HFFc6 (cell line): ENCODE results near the gene FHL2. TPM values are rescaled to one million over a fixed set of nuclear protein-coding genes. Genes with fewer than 3 reads are reported as not detected.

Experiments used
- DNase-seq: peaks from one replicate; pipeline ENCODE4 v3.0.0-alpha.2; 2018
- H3K27ac Mint-ChIP-seq: 2 replicates; pipeline ENCODE4 v1.8.0; 2020; ENCODE audit warnings: mild to moderate bottlenecking, mixed read lengths
- H3K27me3 Mint-ChIP-seq: 2 replicates; pipeline ENCODE4 v1.8.0; 2021; ENCODE audit warnings: mild to moderate bottlenecking, moderate library complexity, mixed read lengths; ENCODE audit not compliant: insufficient read depth
- H3K36me3 Mint-ChIP-seq: 2 replicates; pipeline ENCODE4 v1.8.0; 2021; ENCODE audit warnings: low read depth, mixed read lengths
- H3K4me1 Mint-ChIP-seq: 2 replicates; pipeline ENCODE4 v1.8.0; 2020; ENCODE audit warnings: low read depth, mixed read lengths
- H3K4me3 Mint-ChIP-seq: 2 replicates; pipeline ENCODE4 v1.8.0; 2020; ENCODE audit warnings: mild to moderate bottlenecking, moderate library complexity, mixed read lengths
- H3K9me3 Mint-ChIP-seq: 2 replicates; pipeline ENCODE4 v1.8.0; 2020; ENCODE audit warnings: mild to moderate bottlenecking, mixed read lengths
- total RNA-seq, 6 experiments: library from RNA; stranded (reverse); fragmentation: NEBNext Ultra II Directional; extraction: Animal tissue kit (Norgen Biotek cat#: 25700); gene quantifications; 2 replicates in 1 of 6; 3 replicates in 5 of 6; pipeline ENCODE4 v1.2.3, GENCODE V29; 2021
- TF ChIP-seq, protein P1 (sequence below): fragments of 200-600 bp; sonication (generic); IDR thresholded peaks from 2 replicates; pipeline ENCODE4 v1.5.0; 2021; ENCODE audit warnings: antibody characterized with exemption, mild to moderate bottlenecking

Gene FHL2
- total RNA-seq, 6 experiments from 2014 or later = 211 to 281 (median 243) TPM

DNA sequence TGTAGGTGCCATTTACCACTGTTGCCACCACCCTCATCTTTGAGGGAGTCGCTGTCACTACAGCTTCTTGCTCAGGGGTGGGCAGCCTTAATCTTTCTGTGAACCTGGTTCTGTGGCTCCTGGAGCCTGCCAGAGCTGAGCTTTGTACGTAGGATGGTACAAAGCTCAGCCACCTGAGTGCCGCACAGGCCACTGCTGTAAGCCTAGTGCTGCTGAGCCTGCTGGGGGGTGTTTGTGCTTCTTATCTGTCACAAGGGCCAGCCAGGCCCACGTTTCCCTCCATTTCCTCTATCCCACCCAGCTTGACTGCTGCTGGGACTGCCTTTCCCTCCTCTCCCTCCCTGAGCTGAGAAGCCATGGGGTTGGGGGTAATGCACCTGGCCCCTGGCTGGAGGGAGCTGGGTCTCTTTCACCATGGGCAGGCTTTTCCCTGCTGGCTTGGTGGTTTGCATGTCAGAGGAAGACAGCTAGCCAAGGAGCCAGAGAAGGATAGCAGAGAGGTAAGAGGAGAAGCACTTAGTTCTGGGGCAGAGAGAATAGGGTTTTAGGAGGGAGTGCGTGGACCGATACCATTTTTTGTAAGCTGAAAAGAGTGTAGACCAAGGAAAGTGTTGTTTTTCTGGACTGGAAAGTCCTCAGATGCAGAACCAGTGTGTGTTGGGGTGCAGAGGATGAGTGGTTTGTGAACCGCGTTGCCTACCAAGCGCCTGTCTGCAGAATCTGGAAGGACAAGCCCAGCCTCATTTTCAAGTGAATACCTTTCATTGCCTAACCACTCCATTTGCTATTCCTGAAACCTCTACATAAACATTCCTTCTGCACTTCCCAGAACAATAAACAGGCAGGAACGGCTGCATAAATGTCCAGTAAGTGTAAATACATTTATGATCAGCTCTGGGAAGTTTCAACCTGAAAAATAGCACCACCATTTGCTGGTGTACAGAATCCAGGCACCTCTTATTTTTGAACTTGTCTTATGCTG, 45.1 kb upstream of the FHL2 start:
- H3K4me1 Mint-ChIP-seq = peaks cover 32% of the 10 kb centered on the region
- H3K27ac Mint-ChIP-seq = no peak overlapping the region
- no peaks in the 10 kb centered on the region for H3K9me3 Mint-ChIP-seq
- H3K4me3 Mint-ChIP-seq = no peak overlapping the region
- TF ChIP-seq, protein P1, sequence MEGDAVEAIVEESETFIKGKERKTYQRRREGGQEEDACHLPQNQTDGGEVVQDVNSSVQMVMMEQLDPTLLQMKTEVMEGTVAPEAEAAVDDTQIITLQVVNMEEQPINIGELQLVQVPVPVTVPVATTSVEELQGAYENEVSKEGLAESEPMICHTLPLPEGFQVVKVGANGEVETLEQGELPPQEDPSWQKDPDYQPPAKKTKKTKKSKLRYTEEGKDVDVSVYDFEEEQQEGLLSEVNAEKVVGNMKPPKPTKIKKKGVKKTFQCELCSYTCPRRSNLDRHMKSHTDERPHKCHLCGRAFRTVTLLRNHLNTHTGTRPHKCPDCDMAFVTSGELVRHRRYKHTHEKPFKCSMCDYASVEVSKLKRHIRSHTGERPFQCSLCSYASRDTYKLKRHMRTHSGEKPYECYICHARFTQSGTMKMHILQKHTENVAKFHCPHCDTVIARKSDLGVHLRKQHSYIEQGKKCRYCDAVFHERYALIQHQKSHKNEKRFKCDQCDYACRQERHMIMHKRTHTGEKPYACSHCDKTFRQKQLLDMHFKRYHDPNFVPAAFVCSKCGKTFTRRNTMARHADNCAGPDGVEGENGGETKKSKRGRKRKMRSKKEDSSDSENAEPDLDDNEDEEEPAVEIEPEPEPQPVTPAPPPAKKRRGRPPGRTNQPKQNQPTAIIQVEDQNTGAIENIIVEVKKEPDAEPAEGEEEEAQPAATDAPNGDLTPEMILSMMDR = no peak
- no peak for DNase-seq
- H3K36me3 Mint-ChIP-seq = no peaks in the 10 kb centered on the region
- peaks cover 6% of the 10 kb centered on the region for H3K27me3 Mint-ChIP-seq

DNA sequence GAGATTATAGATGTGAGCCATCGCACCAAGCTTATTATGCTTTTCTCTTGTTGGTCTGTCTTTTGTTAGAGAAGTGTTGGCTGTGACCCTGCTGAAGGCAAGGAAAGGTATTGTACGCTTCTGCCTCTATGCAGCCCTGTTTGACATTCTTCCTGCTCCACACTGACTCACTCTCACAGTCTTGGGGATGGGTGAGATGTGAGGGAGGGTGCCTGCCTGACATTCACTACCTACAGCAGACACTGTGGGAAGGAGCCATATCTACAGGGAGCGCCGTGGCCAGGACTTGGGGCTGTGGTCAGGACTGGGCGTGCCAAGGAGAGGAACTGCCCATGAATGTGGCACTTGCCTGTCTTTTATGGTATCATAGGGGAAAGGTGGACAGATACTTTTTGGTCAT, 43.9 kb upstream of the FHL2 start:
- H3K27ac Mint-ChIP-seq = no peak overlapping the region
- peaks cover 9% of the 10 kb centered on the region for H3K27me3 Mint-ChIP-seq
- H3K36me3 Mint-ChIP-seq = no peaks in the 10 kb centered on the region
- peaks cover 42% of the 10 kb centered on the region for H3K4me1 Mint-ChIP-seq
- TF ChIP-seq, protein P1 = no peak
- no peak for DNase-seq
- H3K9me3 Mint-ChIP-seq = no peaks in the 10 kb centered on the region
- no peak overlapping the region for H3K4me3 Mint-ChIP-seq

DNA sequence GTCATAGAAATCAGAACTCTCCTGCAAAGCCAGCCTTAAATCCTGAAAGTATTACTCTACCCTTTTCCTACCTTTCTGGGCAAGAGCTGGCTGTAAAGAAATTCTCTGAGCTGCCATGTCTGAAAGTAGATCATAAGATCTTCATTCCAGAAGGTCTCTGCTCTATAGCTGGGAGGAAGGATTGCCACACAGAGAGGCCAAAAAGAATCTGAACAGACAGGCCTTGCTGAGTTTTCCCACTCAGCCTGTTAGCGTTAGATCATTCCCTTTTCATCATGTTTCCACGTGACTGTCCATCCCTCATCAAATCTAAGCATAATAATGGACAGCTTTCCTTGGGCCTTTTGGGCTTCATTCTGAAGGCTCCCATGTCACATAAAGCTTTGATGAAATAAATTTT, 43.2 kb upstream of the FHL2 start:
- no peak for DNase-seq
- Mint-ChIP-seq H3K4me1 (peaks cover 38% of the 10 kb centered on the region), H3K9me3 (no peaks in the 10 kb centered on the region), H3K36me3 (no peaks in the 10 kb centered on the region), H3K27me3 (peaks cover 8% of the 10 kb centered on the region), H3K4me3 (no peak overlapping the region), H3K27ac (no peak overlapping the region; the same call in 1 of the 2 replicates)
- TF ChIP-seq, protein P1 = no peak

DNA sequence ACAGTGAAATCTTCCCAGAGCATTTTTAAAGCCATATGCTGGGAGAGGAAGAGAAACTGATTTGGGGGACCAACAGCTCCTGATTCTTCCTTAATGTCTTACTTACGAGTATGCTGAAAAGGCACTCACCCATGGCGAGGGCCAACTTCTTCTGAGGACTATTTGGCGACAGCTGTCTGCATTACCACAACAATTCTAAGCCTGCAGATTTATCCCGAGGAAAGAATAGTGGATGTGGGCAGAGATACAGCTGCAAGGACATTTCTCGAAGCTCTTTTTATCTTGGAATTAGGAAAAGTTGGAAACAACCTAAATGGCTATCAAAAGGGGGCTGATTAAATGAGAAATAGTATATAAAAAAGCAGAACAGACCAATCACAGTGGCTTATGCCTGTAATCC, 40.3 kb upstream of the FHL2 start:
- Mint-ChIP-seq H3K4me3 (no peak overlapping the region), H3K9me3 (no peaks in the 10 kb centered on the region), H3K36me3 (no peaks in the 10 kb centered on the region), H3K4me1 (peaks cover 25% of the 10 kb centered on the region), H3K27me3 (peaks cover 7% of the 10 kb centered on the region), H3K27ac (no peak overlapping the region)
- TF ChIP-seq, protein P1 = no peak
- DNase-seq = no peak

DNA sequence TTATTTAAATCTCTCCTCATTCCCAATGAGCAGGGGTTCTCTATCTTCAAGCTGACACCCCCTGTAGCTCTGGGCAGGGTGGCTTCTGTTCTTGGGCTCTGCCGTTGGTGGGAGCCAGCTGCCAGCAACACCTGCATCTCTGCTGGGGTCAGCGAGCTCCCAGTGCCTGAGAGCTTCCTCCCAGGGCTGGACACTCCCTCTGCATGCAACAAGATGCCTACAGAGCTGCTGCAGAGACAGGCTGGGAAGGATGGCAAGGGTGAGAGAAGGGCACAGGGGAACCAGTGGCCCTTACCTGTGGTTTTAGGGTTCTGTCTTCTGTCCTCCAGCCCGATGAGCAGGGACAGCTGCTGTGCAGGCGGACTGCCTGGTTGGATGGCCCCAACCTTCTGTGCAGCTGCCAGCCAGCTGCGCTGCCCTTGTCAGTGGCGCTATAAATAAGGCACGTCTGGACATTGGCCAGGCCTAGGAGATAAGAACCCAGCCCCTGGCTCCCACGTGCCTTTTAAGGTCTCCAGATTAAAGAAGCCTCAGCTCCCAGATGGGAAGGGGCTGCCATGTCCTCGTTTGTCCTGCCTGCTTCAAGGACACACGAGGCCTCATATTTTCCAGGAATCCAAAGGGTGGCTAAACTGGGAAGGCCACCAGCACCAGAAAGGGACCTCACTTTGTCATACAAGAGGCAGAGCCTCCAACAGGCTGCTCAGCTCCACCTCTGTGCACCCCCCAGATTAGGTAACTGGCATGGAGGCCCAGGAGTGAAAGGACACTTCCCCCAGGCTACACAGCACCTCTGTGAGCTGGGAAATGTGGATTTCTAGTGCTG, 39.5 kb upstream of the FHL2 start:
- TF ChIP-seq, protein P1 = no peak
- peak overlapping the region; percentile 40 for H3K27ac Mint-ChIP-seq
- peaks cover 25% of the 10 kb centered on the region for H3K4me1 Mint-ChIP-seq
- no peaks in the 10 kb centered on the region for H3K9me3 Mint-ChIP-seq
- peak overlapping the region; percentile 71 for H3K4me3 Mint-ChIP-seq
- no peaks in the 10 kb centered on the region for H3K36me3 Mint-ChIP-seq
- peaks cover 7% of the 10 kb centered on the region for H3K27me3 Mint-ChIP-seq
- no peak for DNase-seq
